Neural cell (in vitro differentiated cells): Measurements from ENCODE around the gene CNKSR1. TPM values are rescaled to one million over a fixed set of nuclear protein-coding genes. Genes with fewer than 3 reads are reported as not detected.

Source experiments
- H2AFZ ChIP-seq: fragments of 200-600, 300-800 bp; sonication (generic), shearing (Covaris generic); 2 replicates; pipeline ENCODE4 v1.6.0; 2014; ENCODE audit warnings: low read depth, mild to moderate bottlenecking, antibody characterized with exemption, low read length, moderate library complexity
- H3F3A ChIP-seq: fragments of 200-600 bp; shearing (Covaris generic); 2 replicates; pipeline ENCODE4 v1.6.1; 2016; ENCODE audit warnings: mild to moderate bottlenecking, moderate library complexity, mixed read lengths, antibody characterized with exemption, low read length; ENCODE audit not compliant: insufficient read depth, poor library complexity, severe bottlenecking
- H3K27ac ChIP-seq: fragments of 200-600, 300-800 bp; sonication (generic), shearing (Covaris generic); 2 replicates; pipeline ENCODE4 v1.5.1; 2014; ENCODE audit warnings: mild to moderate bottlenecking, low read length, moderate library complexity
- H3K27me3 ChIP-seq: fragments of 300-800, 200-600 bp; sonication (generic), shearing (Covaris generic); 2 replicates; pipeline ENCODE4 v1.6.0; 2014; ENCODE audit warnings: mild to moderate bottlenecking, low read depth, low read length, moderate library complexity; ENCODE audit not compliant: insufficient read depth
- H3K36me3 ChIP-seq: fragments of 300-800, 200-600 bp; sonication (generic), shearing (Covaris generic); 2 replicates; pipeline ENCODE4 v1.5.1; 2014; ENCODE audit warnings: mild to moderate bottlenecking, antibody characterized with exemption, low read length, moderate library complexity; ENCODE audit not compliant: insufficient read depth
- H3K4me2 ChIP-seq: fragments of 300-800, 200-600 bp; sonication (generic), shearing (Covaris generic); 2 replicates; pipeline ENCODE4 v1.6.0; 2014; ENCODE audit warnings: mild to moderate bottlenecking, low read length
- H3K4me3 ChIP-seq: fragments of 300-800, 200-600 bp; sonication (generic), shearing (Covaris generic); 2 replicates; pipeline ENCODE4 v1.5.1; 2014; ENCODE audit warnings: mild to moderate bottlenecking, low read length, moderate library complexity
- H3K79me2 ChIP-seq: fragments of 200-600 bp; shearing (Covaris generic); replicated peaks from 2 replicates; pipeline ENCODE4 v1.6.0; 2014; ENCODE audit warnings: mild to moderate bottlenecking, low read length, moderate library complexity; ENCODE audit not compliant: insufficient read depth
- H3K9ac ChIP-seq: fragments of 300-800, 200-600 bp; sonication (generic), shearing (Covaris generic); 2 replicates; pipeline ENCODE4 v1.6.1; 2016; ENCODE audit warnings: mild to moderate bottlenecking, low read length, mixed read lengths
- H3K9me2 ChIP-seq: fragments of 200-600 bp; shearing (Covaris generic); 2 replicates; pipeline ENCODE4 v1.6.1; 2016; ENCODE audit warnings: mild to moderate bottlenecking, low read length, mixed read lengths; ENCODE audit not compliant: insufficient read depth
- H3K9me3 ChIP-seq: fragments of 200-600, 300-800 bp; sonication (generic), shearing (Covaris generic); 2 replicates; pipeline ENCODE4 v1.6.1; 2016; ENCODE audit warnings: mild to moderate bottlenecking, mixed run types, low read length, moderate library complexity, mixed read lengths
- H4K20me1 ChIP-seq: fragments of 200-600 bp; shearing (Covaris generic); 2 replicates; pipeline ENCODE4 v1.6.1; 2016; ENCODE audit warnings: mild to moderate bottlenecking, mixed run types; ENCODE audit not compliant: insufficient read depth
- CTCF ChIP-seq: fragments of 450-650 bp; IDR thresholded peaks from 2 replicates; pipeline ENCODE4 v1.5.1; 2014; ENCODE audit warnings: antibody characterized with exemption, mild to moderate bottlenecking, moderate library complexity; ENCODE audit not compliant: poor library complexity, severe bottlenecking
- EP300 ChIP-seq: fragments of 450-650 bp; conservative IDR thresholded peaks from 2 replicates; pipeline ENCODE4 v1.6.1; 2014; ENCODE audit warnings: antibody characterized with exemption, mild to moderate bottlenecking, moderate library complexity; ENCODE audit not compliant: poor library complexity, severe bottlenecking
- EZH2 ChIP-seq: fragments of 200-600, 300-800 bp; shearing (Covaris generic), sonication (generic); IDR thresholded peaks from 2 replicates; pipeline ENCODE4 v1.6.1; 2014; ENCODE audit warnings: antibody characterized with exemption, low read length, borderline replicate concordance, mild to moderate bottlenecking; ENCODE audit not compliant: insufficient read depth, poor library complexity, severe bottlenecking
- MXI1 ChIP-seq: fragments of 450-650 bp; conservative IDR thresholded peaks from 2 replicates; pipeline ENCODE4 v1.6.1; 2014; ENCODE audit warnings: antibody characterized with exemption, mild to moderate bottlenecking; ENCODE audit not compliant: poor library complexity, severe bottlenecking
- POLR2AphosphoS5 ChIP-seq: IDR thresholded peaks from 2 replicates; pipeline ENCODE4 v1.6.1; 2012
- RAD21 ChIP-seq: fragments of 450-650 bp; conservative IDR thresholded peaks from 2 replicates; pipeline ENCODE4 v1.6.1; 2014; ENCODE audit warnings: antibody characterized with exemption, mild to moderate bottlenecking, moderate library complexity
- REST ChIP-seq: IDR thresholded peaks from 2 replicates; pipeline ENCODE4 v1.6.1; 2012; ENCODE audit warnings: borderline replicate concordance
- SMC3 ChIP-seq: fragments of 450-650 bp; conservative IDR thresholded peaks from 2 replicates; pipeline ENCODE4 v1.6.1; 2014; ENCODE audit warnings: antibody characterized with exemption, mild to moderate bottlenecking, moderate library complexity; ENCODE audit not compliant: poor library complexity
- TAF1 ChIP-seq: IDR thresholded peaks from 2 replicates; pipeline ENCODE4 v1.6.1; 2012; ENCODE audit warnings: low read depth
- polyA plus RNA-seq: library from polyadenylated mRNA; depleted of rRNA; stranded (reverse); fragments of >200 nt; gene quantifications from 2 replicates; pipeline ENCODE4 v1.2.3, GENCODE V29; 2014

Gene CNKSR1
- polyA plus RNA-seq, 1 donor from 2014 or later = 7.8 TPM

GRCh38 chr1:26132128-26132833, 45.0 kb upstream of the CNKSR1 start:
- no peaks in the 10 kb centered on the region for H3K9me3 ChIP-seq
- TF ChIP-seq SMC3 = no peak
- TF ChIP-seq EZH2 = no peak
- TF ChIP-seq TAF1 = no peak
- TF ChIP-seq EP300 = no peak
- TF ChIP-seq MXI1 = no peak
- no peak for TF ChIP-seq RAD21
- no peak for TF ChIP-seq POLR2AphosphoS5
- no peak for TF ChIP-seq REST
- no peak for TF ChIP-seq CTCF
- H3K9me2 ChIP-seq = no peaks in the 10 kb centered on the region
- no peaks in the 10 kb centered on the region for H3F3A ChIP-seq
- no peaks in the 10 kb centered on the region for H3K79me2 ChIP-seq
- H3K27me3 ChIP-seq = no peaks in the 10 kb centered on the region
- H3K36me3 ChIP-seq = no peaks in the 10 kb centered on the region
- no peak overlapping the region for H3K4me3 ChIP-seq
- no peak overlapping the region for H3K27ac ChIP-seq
- no peaks in the 10 kb centered on the region for H4K20me1 ChIP-seq
- H3K9ac ChIP-seq = no peak overlapping the region
- no peak overlapping the region for H3K4me2 ChIP-seq
- no peak overlapping the region for H2AFZ ChIP-seq

- no peak overlapping the region for H2AFZ ChIP-seq
- no peak overlapping the region for H3K4me2 ChIP-seq
- H3K36me3 ChIP-seq = no peaks in the 10 kb centered on the region
- H4K20me1 ChIP-seq = no peaks in the 10 kb centered on the region
- H3K79me2 ChIP-seq = no peaks in the 10 kb centered on the region
- no peak overlapping the region for H3K27ac ChIP-seq
- no peak overlapping the region for H3K9ac ChIP-seq
- no peaks in the 10 kb centered on the region for H3F3A ChIP-seq
- H3K27me3 ChIP-seq = no peaks in the 10 kb centered on the region
- H3K4me3 ChIP-seq = no peak overlapping the region
- no peaks in the 10 kb centered on the region for H3K9me3 ChIP-seq
- no peaks in the 10 kb centered on the region for H3K9me2 ChIP-seq
- no peak for TF ChIP-seq TAF1
- TF ChIP-seq MXI1 = no peak
- TF ChIP-seq EP300 = no peak
- TF ChIP-seq EZH2 = no peak
- no peak for TF ChIP-seq POLR2AphosphoS5
- TF ChIP-seq REST = no peak
These were observed 44.5 kb upstream of the CNKSR1 start for GRCh38 chr1:26132834-26133167.
